Mammary epithelial cell (primary cell): Measurements from ENCODE around the gene KIRREL3.

Source experiments
- CTCF ChIP-seq, 2 donors: IDR thresholded peaks in 1 of 2; conservative IDR thresholded peaks in 1 of 2; 2 replicates each; pipeline ENCODE4 v1.5.1; 2011 to 2012; ENCODE audit warnings: inconsistent platforms in 2 of 2, low read length in 2 of 2, mild to moderate bottlenecking in 2 of 2, control low read depth in 1 of 2, low read depth in 1 of 2; ENCODE audit not compliant: insufficient read depth in 1 of 2; ENCODE audit errors: extremely low read depth in 1 of 2
- EZH2 ChIP-seq: IDR thresholded peaks from 2 replicates; pipeline ENCODE4 v1.6.1; 2012; ENCODE audit warnings: low read length, inconsistent platforms, borderline replicate concordance

- no peak for TF ChIP-seq CTCF (conservative IDR thresholded peaks at IDR 0.05 in 1 of 2, IDR thresholded peaks at IDR 0.05 in 1 of 2; ENCODE audit: extremely low read depth in 1 of 2, insufficient read depth in 1 of 2, low read depth in 1 of 2, low read length in 2 of 2)
- no peak for TF ChIP-seq EZH2
Measured at GRCh38 chr11:126432525-126432924, 568.0 kb downstream of the KIRREL3 start.
